Measurements from ENCODE around the gene TNFRSF1B. TPM values are rescaled to one million over a fixed set of nuclear protein-coding genes. Genes with fewer than 3 reads are reported as not detected.
A peak's percentile ranks its signal among the peaks of the same experiment; 100 is the strongest.

The TNFRSF1B gene
- total RNA-seq, 2 donors from 2014 or later: 18.6 to 28.3 TPM

GRCh38 chr1:12230549-12231275, 63.9 kb downstream of the TNFRSF1B start:
- intact Hi-C loops (cut with DNase I, micrococcal nuclease): no loop called here
- peak; percentile 50 to 66 for DNase-seq
- peak; percentile 77 for ATAC-seq

DNA sequence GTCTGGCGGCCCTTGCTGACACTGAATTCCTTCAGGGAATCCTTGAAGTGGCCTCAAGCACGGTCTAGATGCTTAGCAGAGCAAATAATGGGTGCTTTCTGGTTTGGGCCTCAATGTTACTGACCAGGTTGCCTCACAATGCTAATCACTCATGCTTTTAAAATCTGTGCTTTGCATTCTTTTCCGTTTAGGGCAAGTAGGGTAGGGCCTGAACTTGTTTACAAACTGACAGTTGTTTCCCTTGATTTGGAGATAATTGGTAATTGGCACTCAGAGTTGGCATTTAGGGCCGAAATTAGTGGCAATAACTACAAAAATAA, 64.4 kb downstream of the TNFRSF1B start:
- no peak for DNase-seq
- intact Hi-C loops (cut with DNase I, micrococcal nuclease): no loop called here
- ATAC-seq: no peak

DNA sequence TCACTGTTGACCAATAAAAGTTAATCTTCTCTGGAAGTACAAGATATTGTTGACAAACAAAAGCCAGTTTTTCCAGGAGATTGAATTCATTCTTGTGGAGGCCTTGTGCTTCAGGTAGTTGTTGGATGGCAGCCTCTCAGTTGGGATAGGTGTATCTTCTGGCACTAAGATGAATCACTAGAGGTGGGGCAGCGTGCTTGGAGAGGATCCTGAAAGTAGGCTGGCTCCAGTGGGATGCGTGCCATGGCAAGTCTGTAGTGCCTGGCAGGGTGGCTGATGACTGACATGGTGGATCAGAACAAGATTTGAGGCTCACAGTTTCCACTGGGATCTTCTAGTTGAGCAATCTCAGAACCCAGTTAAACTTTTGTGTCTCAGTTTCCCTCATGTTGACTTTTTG, 65.4 kb downstream of the TNFRSF1B start:
- no peak for ATAC-seq
- DNase-seq: no peak
- intact Hi-C loops (cut with DNase I, micrococcal nuclease): no loop called here

- no peak for DNase-seq
- intact Hi-C loops (cut with DNase I, micrococcal nuclease): no loop called here
Observed at GRCh38 chr1:12244078-12244477, 77.3 kb downstream of the TNFRSF1B start.

DNA sequence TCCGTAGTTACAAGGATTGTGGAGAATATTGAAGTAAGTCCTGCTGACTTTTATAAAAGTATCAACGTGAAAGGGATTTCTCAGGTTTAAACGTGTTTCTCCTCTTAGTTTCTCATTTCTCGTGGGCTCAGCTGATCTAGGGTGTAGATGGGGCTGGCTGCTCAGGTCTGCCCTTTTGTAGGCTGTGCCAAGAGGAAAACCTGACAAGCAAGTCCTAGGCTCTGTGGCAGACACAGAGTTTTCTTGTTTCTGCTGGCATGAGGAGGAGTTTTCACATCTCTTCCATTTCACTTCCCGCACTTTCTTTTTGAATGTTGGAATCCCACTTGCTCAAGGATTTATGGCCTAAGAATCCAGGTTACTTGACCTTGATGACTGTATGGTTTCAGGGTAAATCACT, 77.8 kb downstream of the TNFRSF1B start:
- ATAC-seq: no peak
- DNase-seq: no peak
- intact Hi-C loops (cut with DNase I, micrococcal nuclease): no loop called here

More at GRCh38 chr1:12244078-12244477, 77.3 kb downstream of the TNFRSF1B start:
- no peak for ATAC-seq

- DNase-seq: no peak
- ATAC-seq: no peak
- intact Hi-C loops (cut with DNase I, micrococcal nuclease): no loop called here
Observed at GRCh38 chr1:12245116-12245515, 78.3 kb downstream of the TNFRSF1B start.

- intact Hi-C loops (cut with DNase I, micrococcal nuclease): no loop called here
- no peak for ATAC-seq
- no peak for DNase-seq
Observed at GRCh38 chr1:12245733-12246132, 78.9 kb downstream of the TNFRSF1B start.

DNA sequence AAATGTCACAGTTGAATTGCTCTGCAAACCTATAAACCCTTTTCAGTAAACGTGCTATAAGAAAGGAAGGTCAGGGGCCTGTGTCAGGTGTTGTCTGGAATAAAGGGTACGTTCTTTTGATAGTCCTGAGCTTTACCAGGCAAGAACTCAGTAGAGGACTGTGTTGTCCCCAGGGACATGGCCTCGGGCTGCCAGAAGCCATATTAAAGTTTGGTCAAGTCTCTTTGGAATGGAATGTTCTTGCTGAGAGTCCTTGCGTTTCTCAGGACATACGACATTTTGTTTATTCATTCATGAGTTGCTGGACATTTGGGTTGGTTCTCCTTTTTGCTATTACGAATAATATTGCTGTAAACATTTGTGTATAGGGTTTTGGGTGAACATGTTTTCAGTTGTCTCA, 79.8 kb downstream of the TNFRSF1B start:
- DNase-seq: no peak
- intact Hi-C loops (cut with DNase I, micrococcal nuclease): no loop called here
- ATAC-seq: no peak

GRCh38 chr1:12249181-12249580, 82.4 kb downstream of the TNFRSF1B start:
- intact Hi-C loops (cut with DNase I, micrococcal nuclease): no loop called here
- ATAC-seq (no peak), DNase-seq (no peak)

GRCh38 chr1:12249748-12250147, 83.0 kb downstream of the TNFRSF1B start:
- no peak for DNase-seq
- intact Hi-C loops (cut with DNase I, micrococcal nuclease): no loop called here
- no peak for ATAC-seq

GRCh38 chr1:12251442-12251841, 84.7 kb downstream of the TNFRSF1B start:
- DNase-seq: no peak
- intact Hi-C loops (cut with DNase I, micrococcal nuclease): no loop called here
- no peak for ATAC-seq

DNA sequence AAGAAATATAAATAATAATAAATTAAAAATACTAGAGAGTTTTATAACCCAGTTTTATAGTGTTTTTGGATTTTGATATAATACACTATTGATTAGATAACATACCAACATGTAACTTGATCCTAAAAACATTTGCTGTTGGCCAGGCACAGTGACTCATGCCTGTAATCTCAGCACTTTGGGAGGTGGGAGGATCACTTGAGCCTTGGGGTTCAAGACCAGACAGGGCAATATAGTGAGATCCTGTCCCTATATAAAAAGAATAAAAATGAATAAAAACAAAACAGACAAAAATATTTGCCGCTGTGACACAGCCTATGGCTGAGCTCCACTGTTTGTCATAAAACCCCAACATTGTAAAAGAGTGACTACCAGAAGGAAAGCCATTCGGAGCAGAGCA, 89.1 kb downstream of the TNFRSF1B start:
- intact Hi-C loops (cut with DNase I, micrococcal nuclease): no loop called here
- DNase-seq: no peak
- ATAC-seq: no peak

DNA sequence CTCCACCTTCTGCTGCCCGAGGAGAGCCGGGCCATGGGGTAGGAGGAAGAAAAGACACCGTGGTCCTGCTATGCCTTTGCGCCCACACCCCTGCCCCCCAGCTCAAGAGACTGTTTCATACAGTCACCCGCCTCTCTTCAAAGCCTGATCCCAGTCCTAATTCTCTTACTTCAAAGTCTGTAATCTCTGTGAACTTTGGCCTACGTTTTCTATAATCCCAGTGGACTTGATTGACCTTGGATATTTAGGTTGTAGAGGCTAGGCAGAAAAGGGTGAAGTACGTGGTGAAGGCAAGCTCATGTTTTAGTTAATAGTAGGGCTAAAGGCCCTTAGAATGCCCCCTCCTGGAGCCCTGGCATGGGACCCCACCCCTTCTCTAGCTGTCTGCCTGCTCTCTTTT, 91.5 kb downstream of the TNFRSF1B start:
- DNase-seq: no peak
- ATAC-seq: no peak
- intact Hi-C loops (cut with DNase I, micrococcal nuclease): no loop called here

Small RNA genes within 50 kb of the gene (microRNA-seq; reads per million reads assigned to microRNA genes)
- gene MIR4632: 0 to 0.53 reads per million in 2 donors
- gene MIR7846: 4.8 to 8.2 reads per million in 2 donors

Other genes starting within 250 kb of the TNFRSF1B start
- 100 to 1,000 TPM; 105 to 120 TPM for gene KIAA2013, start 240.6 kb upstream of the TNFRSF1B start, total RNA-seq
- gene PLOD1, start 232.3 kb upstream of the TNFRSF1B start, total RNA-seq: 10 to 100 TPM; 36.4 to 49.8 TPM
- gene MFN2, start 186.5 kb upstream of the TNFRSF1B start, total RNA-seq: 10 to 100 TPM; 93.9 to 99.6 TPM
- 10 to 100 TPM; 16.2 to 22.9 TPM for gene MIIP, start 147.5 kb upstream of the TNFRSF1B start, total RNA-seq
- under 1 TPM; 0.15 to 0.25 TPM for gene TNFRSF8, start 103.7 kb upstream of the TNFRSF1B start, total RNA-seq
- gene VPS13D, start 63.0 kb downstream of the TNFRSF1B start, total RNA-seq: 10 to 100 TPM; 76.1 to 99.9 TPM

All from left colon (tissue), 2 donors.